Dermis microvascular lymphatic vessel endothelial cell (primary cell): ENCODE measurements around the gene LRRC2. TPM values are rescaled to one million over a fixed set of nuclear protein-coding genes. Genes with fewer than 3 reads are reported as not detected.

ENCODE experiments used
- DNase-seq, 2 donors: peaks; one replicate each; pipeline versions ENCODE4 v3.0.0 to v3.0.0-alpha.2; 2010; ENCODE audit warnings: low read depth in 2 of 2
- total RNA-seq: library from RNA; depleted of rRNA; stranded (reverse); fragments of >200 nt; gene quantifications from 2 replicates; pipeline ENCODE4 v1.2.1, GENCODE V29; 2014

LRRC2 gene
- total RNA-seq, 1 donor from 2014 or later = under 0.01 TPM

- DNase-seq = no peak
These were observed 83.3 kb downstream of the LRRC2 start for GRCh38 chr3:46482632-46483350.

DNA sequence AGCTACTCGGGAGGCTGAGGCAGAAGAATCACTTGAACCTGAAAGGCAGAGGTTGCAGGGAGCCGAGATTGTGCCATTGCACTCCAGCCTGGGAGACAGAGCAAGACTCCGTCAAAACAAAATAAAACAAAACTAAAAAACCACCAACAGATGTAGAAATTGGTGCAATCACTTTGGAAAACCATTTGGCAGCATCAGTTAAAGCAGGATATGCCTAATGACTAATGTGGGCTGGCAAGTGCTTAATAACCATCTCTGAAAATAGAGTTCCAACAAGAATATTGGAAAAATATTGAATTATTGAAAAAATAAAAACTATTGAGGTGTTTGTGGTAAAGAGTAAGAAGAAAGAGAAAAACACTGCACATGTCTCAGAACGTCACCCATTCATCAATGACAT, 84.5 kb downstream of the LRRC2 start:
- no peak for DNase-seq

GRCh38 chr3:46480491-46481195, 85.5 kb downstream of the LRRC2 start:
- DNase-seq = no peak

DNA sequence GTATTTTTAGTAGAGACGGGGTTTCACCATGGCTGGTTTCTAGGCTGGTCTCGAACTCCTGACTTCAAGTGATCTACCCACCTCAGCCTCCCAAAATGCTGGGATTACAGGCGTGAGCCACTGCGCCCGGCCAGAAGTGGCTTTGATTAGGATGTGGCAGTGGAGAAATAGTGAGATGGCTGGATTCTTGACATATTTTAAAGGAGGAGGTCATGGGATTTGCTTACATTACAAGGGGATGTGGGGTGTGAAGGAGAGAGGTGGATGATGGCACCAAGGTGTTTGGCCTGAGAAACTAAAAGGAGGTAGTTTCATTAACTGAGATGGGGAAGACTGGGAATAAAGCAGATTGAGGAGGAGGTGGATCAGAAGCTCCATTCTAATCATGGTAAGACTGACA, 86.4 kb downstream of the LRRC2 start:
- DNase-seq = no peak

DNA sequence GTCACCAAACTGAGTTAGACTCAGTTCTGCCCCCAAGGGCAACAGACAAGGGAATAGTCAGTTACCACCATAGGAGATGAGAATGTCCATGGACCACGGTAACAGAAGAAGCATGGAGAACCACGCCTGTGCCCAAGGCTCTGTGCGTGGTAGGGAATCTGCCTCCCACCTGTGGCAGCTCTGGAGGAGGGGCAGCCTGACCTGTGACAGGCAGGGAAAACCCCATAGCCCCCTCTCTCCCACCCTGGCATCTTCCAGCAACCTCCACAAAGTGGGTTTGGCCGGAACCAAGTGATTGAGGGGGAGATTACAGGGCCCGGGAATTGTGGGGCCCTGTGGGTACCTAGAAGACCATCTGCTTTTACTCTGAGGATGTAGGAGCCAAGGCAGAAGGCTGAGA, 87.1 kb downstream of the LRRC2 start:
- no peak for DNase-seq

- DNase-seq = no peak
These were observed 87.8 kb downstream of the LRRC2 start for GRCh38 chr3:46478341-46478740.

DNA sequence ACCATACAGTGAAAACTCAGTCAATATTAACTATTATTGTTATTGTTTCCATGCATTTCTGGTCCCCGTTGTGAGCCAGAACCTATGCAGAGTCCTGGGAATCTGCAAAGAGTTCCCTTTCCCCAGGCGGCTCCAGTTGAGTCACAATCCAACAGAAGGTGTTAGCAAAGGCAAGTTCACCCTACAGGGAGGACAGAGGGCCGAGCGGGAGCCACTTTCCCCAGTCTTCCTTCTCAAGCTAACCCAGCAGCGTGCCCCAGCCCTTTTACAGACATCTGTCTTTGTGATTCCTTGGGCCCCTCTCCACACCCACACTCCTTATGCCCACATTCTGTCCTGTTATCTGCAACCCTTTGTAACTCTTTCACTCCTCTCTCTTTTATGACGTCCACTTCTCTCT, 88.3 kb downstream of the LRRC2 start:
- DNase-seq = no peak

GRCh38 chr3:46477145-46477544, 89.0 kb downstream of the LRRC2 start:
- no peak for DNase-seq

DNA sequence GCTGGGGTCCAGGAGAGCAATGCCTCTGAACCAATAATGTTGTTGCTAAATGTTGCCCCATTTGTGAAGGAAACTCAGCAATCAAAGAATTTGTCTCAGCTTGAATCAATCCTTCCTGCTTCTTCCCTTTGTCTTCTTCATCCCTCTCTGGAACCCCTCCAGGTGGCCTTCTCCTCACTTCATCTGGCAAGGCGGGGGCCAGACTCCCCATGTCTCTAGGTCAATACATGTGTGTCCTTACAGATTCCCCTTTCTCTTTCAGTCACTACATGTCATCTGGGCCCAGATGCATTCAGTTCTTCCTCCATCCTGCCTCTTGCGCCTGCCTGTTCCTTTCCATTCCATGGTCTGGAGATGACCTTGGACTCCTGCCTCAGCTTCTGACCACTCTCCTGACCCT, 93.4 kb downstream of the LRRC2 start:
- DNase-seq = no peak

- DNase-seq = no peak
These were observed 94.7 kb downstream of the LRRC2 start for GRCh38 chr3:46471371-46471914.

- DNase-seq = no peak
These were observed 95.3 kb downstream of the LRRC2 start for GRCh38 chr3:46470831-46471230.

GRCh38 chr3:46469680-46470357, 96.3 kb downstream of the LRRC2 start:
- DNase-seq = no peak

DNA sequence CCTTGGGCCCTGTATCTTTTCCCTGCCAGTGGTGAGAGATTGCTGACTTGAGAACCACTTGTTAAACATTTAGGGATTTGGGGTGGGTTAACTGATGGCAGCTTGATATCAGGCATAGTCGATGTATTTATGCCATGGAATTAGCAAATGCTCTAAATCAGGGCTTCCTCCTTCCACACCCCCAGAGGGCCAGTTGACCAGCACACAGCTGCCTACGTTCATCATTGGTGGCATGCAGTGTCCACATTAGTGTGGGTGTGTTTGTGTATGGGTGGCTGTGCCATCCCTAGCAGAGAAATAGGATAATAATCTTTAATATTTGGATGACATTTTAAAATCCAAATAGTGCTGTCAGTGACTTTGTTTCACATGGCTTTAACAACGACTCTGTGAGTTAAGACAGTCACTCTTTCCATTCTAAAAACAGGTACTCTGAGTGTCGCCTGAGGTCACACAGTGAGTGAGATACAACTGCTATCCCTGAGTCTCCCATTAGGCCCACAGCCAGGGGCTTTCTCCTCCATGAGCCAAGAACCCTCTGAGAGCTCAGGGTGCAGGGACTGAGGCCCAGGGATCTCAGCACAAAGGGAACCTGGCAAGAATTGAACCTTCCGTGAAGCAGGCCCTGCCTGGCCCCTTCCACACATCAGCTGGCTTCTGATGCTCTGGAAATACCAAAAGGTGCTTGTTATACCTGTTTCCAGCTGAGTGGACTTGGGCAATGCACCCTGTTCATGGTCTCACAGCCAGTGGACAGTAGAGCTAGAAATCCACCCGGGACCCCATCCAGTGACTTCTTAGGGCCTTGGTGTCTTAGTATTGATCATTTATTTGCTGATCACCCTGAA, 97.1 kb downstream of the LRRC2 start:
- no peak for DNase-seq

DNA sequence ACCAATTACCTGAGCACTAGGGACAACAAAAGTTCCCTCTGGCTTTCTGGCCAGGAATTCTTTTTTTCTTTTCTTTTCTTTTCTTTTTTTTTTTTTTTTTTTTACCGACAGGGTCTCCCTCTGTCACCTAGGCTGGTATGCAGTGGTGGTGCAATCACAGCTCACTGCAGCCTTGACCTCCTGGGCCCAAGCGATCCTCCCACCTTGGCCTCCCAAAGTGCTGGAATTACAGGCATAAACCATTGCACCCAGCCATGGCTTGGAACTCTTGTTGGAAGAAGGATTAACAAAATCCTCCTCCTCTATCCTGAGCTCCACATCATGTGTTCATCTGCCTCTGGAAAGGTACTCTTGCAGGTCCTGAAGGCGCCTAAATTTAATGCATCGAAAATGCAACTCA, 98.5 kb downstream of the LRRC2 start:
- DNase-seq = no peak

GRCh38 chr3:46466871-46467403, 99.2 kb downstream of the LRRC2 start:
- DNase-seq = no peak

GRCh38 chr3:46466273-46466672, 99.8 kb downstream of the LRRC2 start:
- no peak for DNase-seq

Other genes with a start within 250 kb of the LRRC2 start
- not detected in 2 replicates for gene CCR2, start 212.2 kb downstream of the LRRC2 start, total RNA-seq
- gene CCR5, start 195.4 kb downstream of the LRRC2 start, total RNA-seq = not detected in 2 replicates
- 1.3 TPM in 2 replicates for gene CCRL2, start 159.0 kb downstream of the LRRC2 start, total RNA-seq
- gene LTF, start 101.4 kb downstream of the LRRC2 start, total RNA-seq = 0.13 and 0.26 TPM in 2 replicates
- not detected in 2 replicates for gene RTP3, start 68.3 kb downstream of the LRRC2 start, total RNA-seq
- gene FAM240A, start 46.2 kb upstream of the LRRC2 start, total RNA-seq = not detected in 2 replicates
- 4.9 and 5.4 TPM in 2 replicates for gene ALS2CL, start 127.4 kb upstream of the LRRC2 start, total RNA-seq
- gene TMIE, start 135.1 kb upstream of the LRRC2 start, total RNA-seq = under 0.01 TPM in 1 of 2 replicates, not detected in the other
- not detected in 2 replicates for gene PRSS50, start 151.6 kb upstream of the LRRC2 start, total RNA-seq